IMR-90 (cell line): ENCODE data around the gene GRM8. TPM values are rescaled to one million over a fixed set of nuclear protein-coding genes. Genes with fewer than 3 reads are reported as not detected.

Experiments used
- ATAC-seq: fragments of 200-7000 bp; cut with Tn5 transposase; 2 replicates; pipeline ENCODE4 v1.9.1; 2020; ENCODE audit warnings: low read depth, mild to moderate bottlenecking, moderate library complexity
- BruUV-seq: library from RNA; stranded (reverse); fragments of 400-500 nt; replicated peaks from 2 replicates; lab custom pipeline; 2021; lab: Mats Ljungman, UMichigan
- CTCF ChIA-PET: fragments of 300-600 bp; formaldehyde crosslinking; extraction: SDS; loops from one replicate; lab custom pipeline; 2021; ENCODE audit warnings: antibody characterized with exemption; lab: Yijun Ruan, JAX
- POLR2A ChIA-PET: fragments of 300-600 bp; sonication (Branson Sonifier 250); formaldehyde crosslinking; loops from one replicate; lab custom pipeline; 2022; ENCODE audit warnings: antibody characterized with exemption; ENCODE audit not compliant: unreplicated experiment; lab: Charles Lee
- DNase-seq: peaks from one replicate; pipeline ENCODE4 v3.0.0; 2013
- H2AFZ ChIP-seq: replicated peaks from 2 replicates; pipeline ENCODE3; 2013; ENCODE audit warnings: low read length, mild to moderate bottlenecking; ENCODE audit not compliant: poor library complexity
- H2AK5ac ChIP-seq: 2 replicates; pipeline ENCODE4 v1.6.1; 2013; ENCODE audit warnings: low read depth, low read length, inconsistent platforms
- H2AK9ac ChIP-seq: replicated peaks from 2 replicates; pipeline ENCODE3; 2013; ENCODE audit warnings: mild to moderate bottlenecking, low read depth, low read length, moderate library complexity; ENCODE audit not compliant: poor library complexity
- H2BK120ac ChIP-seq: 2 replicates; pipeline ENCODE4 v1.6.1; 2013; ENCODE audit warnings: low read depth, low read length, inconsistent platforms
- H2BK15ac ChIP-seq: 3 replicates; pipeline ENCODE4 v1.6.1; 2013; ENCODE audit warnings: low read depth, low read length, inconsistent platforms
- H2BK20ac ChIP-seq: 2 replicates; pipeline ENCODE4 v1.6.1; 2013; ENCODE audit warnings: low read depth, mild to moderate bottlenecking, inconsistent platforms, low read length, moderate library complexity
- H2BK5ac ChIP-seq: 2 replicates; pipeline ENCODE4 v1.6.1; 2013; ENCODE audit warnings: mild to moderate bottlenecking, low read depth, low read length, inconsistent platforms; ENCODE audit not compliant: poor library complexity, severe bottlenecking
- H3K14ac ChIP-seq: replicated peaks from 2 replicates; pipeline ENCODE4 v1.6.1; 2013; ENCODE audit warnings: low read depth, low read length, inconsistent platforms
- H3K18ac ChIP-seq: 2 replicates; pipeline ENCODE4 v1.6.1; 2013; ENCODE audit warnings: low read depth, low read length, control low read depth
- H3K23ac ChIP-seq: 2 replicates; pipeline ENCODE4 v1.6.1; 2013; ENCODE audit warnings: low read depth, low read length, inconsistent platforms
- H3K27ac ChIP-seq: 2 replicates; pipeline ENCODE4 v1.5.1; 2013; ENCODE audit warnings: mild to moderate bottlenecking, control low read depth, low read length; ENCODE audit not compliant: insufficient read depth
- H3K27me3 ChIP-seq: 2 replicates; pipeline ENCODE4 v1.6.1; 2013; ENCODE audit warnings: low read length; ENCODE audit not compliant: control insufficient read depth, insufficient read depth
- H3K36me3 ChIP-seq: 2 replicates; pipeline ENCODE4 v1.6.1; 2013; ENCODE audit warnings: low read length, mixed read lengths; ENCODE audit not compliant: control insufficient read depth, insufficient read depth
- H3K4ac ChIP-seq: 2 replicates; pipeline ENCODE4 v1.6.1; 2013; ENCODE audit warnings: low read depth, low read length, inconsistent platforms
- H3K4me1 ChIP-seq: 2 replicates; pipeline ENCODE4 v1.6.1; 2013; ENCODE audit warnings: low read length, mixed read lengths; ENCODE audit not compliant: control insufficient read depth, insufficient read depth
- H3K4me2 ChIP-seq: 2 replicates; pipeline ENCODE4 v1.6.1; 2013; ENCODE audit warnings: low read depth, mild to moderate bottlenecking, control low read depth, low read length, moderate library complexity
- H3K4me3 ChIP-seq: 2 replicates; pipeline ENCODE4 v1.5.1; 2013; ENCODE audit warnings: low read depth, mild to moderate bottlenecking, control low read depth, low read length, moderate library complexity; ENCODE audit not compliant: insufficient read depth
- H3K56ac ChIP-seq: 2 replicates; pipeline ENCODE4 v1.6.1; 2013; ENCODE audit warnings: low read length, inconsistent platforms; ENCODE audit not compliant: insufficient read depth; ENCODE audit errors: extremely low read depth
- H3K79me1 ChIP-seq, 2 experiments: 2 replicates each; pipeline ENCODE4 v1.6.1; 2013; ENCODE audit warnings: low read length in 2 of 2, inconsistent platforms in 1 of 2, low read depth in 1 of 2
- H3K9ac ChIP-seq: 2 replicates; pipeline ENCODE4 v1.6.1; 2013; ENCODE audit warnings: low read depth, low read length, control low read depth
- H3K9me1 ChIP-seq: 2 replicates; pipeline ENCODE4 v1.6.1; 2013; ENCODE audit warnings: low read length, inconsistent platforms; ENCODE audit not compliant: insufficient read depth
- H3K9me3 ChIP-seq: 2 replicates; pipeline ENCODE4 v1.6.1; 2013; ENCODE audit warnings: low read length; ENCODE audit not compliant: control insufficient read depth, insufficient read depth
- H4K20me1 ChIP-seq: 2 replicates; pipeline ENCODE4 v1.6.1; 2013; ENCODE audit warnings: low read length, inconsistent platforms; ENCODE audit not compliant: insufficient read depth
- H4K5ac ChIP-seq: 2 replicates; pipeline ENCODE4 v1.6.1; 2013; ENCODE audit warnings: mild to moderate bottlenecking, low read depth, low read length, control low read depth
- H4K8ac ChIP-seq, 2 experiments: 2 replicates each; pipeline ENCODE4 v1.6.1; 2013; ENCODE audit warnings: low read depth in 2 of 2, low read length in 2 of 2, control low read depth in 1 of 2, inconsistent platforms in 1 of 2
- H4K91ac ChIP-seq: 2 replicates; pipeline ENCODE4 v1.6.1; 2013; ENCODE audit warnings: low read depth, low read length, inconsistent platforms; ENCODE audit not compliant: insufficient read depth
- BHLHE40 ChIP-seq: fragments of 150-350 bp; IDR thresholded peaks from 2 replicates; pipeline ENCODE4 v1.6.1; 2016; ENCODE audit warnings: mild to moderate bottlenecking, low read depth, low read length
- CEBPB ChIP-seq: IDR thresholded peaks from 2 replicates; pipeline ENCODE4 v1.6.1; 2012; ENCODE audit warnings: low read depth, low read length, improper control_type of control experiment
- FOS ChIP-seq: fragments of 150-350 bp; IDR thresholded peaks from 2 replicates; pipeline ENCODE4 v1.6.1; 2016; ENCODE audit warnings: low read depth, low read length
- MAFK ChIP-seq: IDR thresholded peaks from 2 replicates; pipeline ENCODE4 v1.6.1; 2012; ENCODE audit warnings: low read depth, low read length, improper control_type of control experiment
- MAZ ChIP-seq: IDR thresholded peaks from 2 replicates; pipeline ENCODE4 v1.6.1; 2012; ENCODE audit warnings: low read depth, mild to moderate bottlenecking, low read length, improper control_type of control experiment, moderate library complexity, borderline replicate concordance
- NFE2L2 ChIP-seq: fragments of 150-350 bp; IDR thresholded peaks from 2 replicates; pipeline ENCODE4 v1.6.1; 2016; ENCODE audit warnings: low read depth, mild to moderate bottlenecking, low read length
- POLR2A ChIP-seq: IDR thresholded peaks from 2 replicates; pipeline ENCODE4 v1.6.1; 2012; ENCODE audit warnings: mild to moderate bottlenecking, low read depth, low read length
- RFX5 ChIP-seq: IDR thresholded peaks from 2 replicates; pipeline ENCODE4 v1.8.0; 2012; ENCODE audit warnings: low read depth, mild to moderate bottlenecking, low read length, moderate library complexity
- SMC3 ChIP-seq: fragments of 150-350 bp; IDR thresholded peaks from 2 replicates; pipeline ENCODE4 v1.6.1; 2016; ENCODE audit warnings: low read depth, mild to moderate bottlenecking, antibody characterized with exemption, low read length, moderate library complexity
- dilution Hi-C: fragments of 300-500 bp; cut with HindIII; formaldehyde crosslinking; loops from one replicate; pipeline ENCODE4 v1.14.3; 2018; ENCODE audit warnings: low sequenced_read_pairs; ENCODE audit not compliant: unreplicated experiment
- in situ Hi-C: fragments of 300-500 bp; cut with MboI; formaldehyde crosslinking; loops from 3 replicates; pipeline ENCODE4 v1.14.3; 2019; ENCODE audit warnings: low sequenced_read_pairs, inconsistent platforms, mixed read lengths
- intact Hi-C: fragments of 100-400 bp; cut with micrococcal nuclease; formaldehyde crosslinking; loops from 2 replicates; pipeline ENCODE4 v1.10.0; 2022
- polyA plus RNA-seq, 3 experiments: library from polyadenylated mRNA; depleted of rRNA; stranded (reverse); fragments of >200 nt; gene quantifications; 2 replicates each; pipeline ENCODE4 v1.2.3, GENCODE V29; 2012; ENCODE audit warnings: low replicate concordance in 1 of 3
- total RNA-seq: library from RNA; depleted of rRNA; stranded (reverse); fragments of >200 nt; gene quantifications from 2 replicates; pipeline ENCODE4 v1.2.3, GENCODE V29; 2012

GRM8 gene
- total and polyA plus RNA-seq, 2 of the 4 experiments (the other 2 are of a cell fraction) = not detected

GRCh38 chr7:126959649-126960048, 293.1 kb downstream of the GRM8 start:
- ChIA-PET CTCF (no interaction called here), POLR2A (no interaction called here)
- intact Hi-C loops = no loop called here

More at GRCh38 chr7:126959649-126960048, 293.1 kb downstream of the GRM8 start:
- no peak overlapping the region for H3K14ac ChIP-seq
- H2BK5ac ChIP-seq = no peak overlapping the region
- H3K9me1 ChIP-seq = no peaks in the 10 kb centered on the region
- in situ Hi-C loops (no loop called here), dilution Hi-C loops (no loop called here)
- H3K9me3 ChIP-seq = peaks cover 12% of the 10 kb centered on the region
- TF ChIP-seq MAFK (no peak), NFE2L2 (no peak), CEBPB (no peak), SMC3 (no peak), MAZ (no peak), FOS (no peak), RFX5 (no peak), BHLHE40 (no peak), POLR2A (no peak)
- H4K20me1 ChIP-seq = no peaks in the 10 kb centered on the region
- H3K18ac ChIP-seq = no peak overlapping the region
- no peak overlapping the region for H3K9ac ChIP-seq
- no peak overlapping the region for H4K91ac ChIP-seq
- no peak overlapping the region for H4K8ac ChIP-seq
- H2AK9ac ChIP-seq = no peak overlapping the region
- H3K4me1 ChIP-seq = no peaks in the 10 kb centered on the region
- no peak overlapping the region for H2AFZ ChIP-seq
- H2BK120ac ChIP-seq = no peak overlapping the region
- no peak overlapping the region for H2AK5ac ChIP-seq
- ATAC-seq (no peak), DNase-seq (no peak)
- no peaks in the 10 kb centered on the region for H3K27me3 ChIP-seq
- H3K56ac ChIP-seq = no peak overlapping the region
- H3K36me3 ChIP-seq = no peaks in the 10 kb centered on the region
- no peak overlapping the region for H3K4me3 ChIP-seq
- H2BK15ac ChIP-seq = no peak overlapping the region
- H2BK20ac ChIP-seq = no peak overlapping the region
- no peak overlapping the region for H3K4me2 ChIP-seq
- no peak overlapping the region for H3K27ac ChIP-seq
- no peak overlapping the region for H3K23ac ChIP-seq
- no peak overlapping the region for H3K4ac ChIP-seq
- no peak overlapping the region for H4K5ac ChIP-seq
- H3K79me1 ChIP-seq = no peaks in the 10 kb centered on the region
- BruUV-seq = no TSS peak
